H9 (cell line): Measurements from ENCODE around the gene CKAP2. TPM values are rescaled to one million over a fixed set of nuclear protein-coding genes. Genes with fewer than 3 reads are reported as not detected.
A peak's percentile ranks its signal among the peaks of the same experiment; 100 is the strongest.

Experiments used
- DNase-seq: peaks from one replicate; pipeline ENCODE4 v3.0.0-alpha.2; 2017
- H2AFZ ChIP-seq: one replicate; pipeline ENCODE4 v1.6.1; 2013; ENCODE audit warnings: mild to moderate bottlenecking, low read length, control low read depth, moderate library complexity
- H2AK5ac ChIP-seq: 2 replicates; pipeline ENCODE4 v1.6.1; 2013; ENCODE audit warnings: low read length, control low read depth, mixed read lengths; ENCODE audit not compliant: insufficient read length
- H2BK120ac ChIP-seq: one replicate; pipeline ENCODE4 v1.6.1; 2013; ENCODE audit warnings: low read depth, mild to moderate bottlenecking, low read length, control low read depth, inconsistent platforms; ENCODE audit not compliant: poor library complexity, severe bottlenecking
- H2BK12ac ChIP-seq: 2 replicates; pipeline ENCODE4 v1.6.1; 2013; ENCODE audit warnings: low read length, control low read depth, mixed read lengths, low read depth; ENCODE audit not compliant: insufficient read length
- H2BK15ac ChIP-seq: 2 replicates; pipeline ENCODE4 v1.6.1; 2013; ENCODE audit warnings: low read depth, low read length, control low read depth
- H2BK20ac ChIP-seq: one replicate; pipeline ENCODE4 v1.6.1; 2013; ENCODE audit warnings: low read depth, mild to moderate bottlenecking, low read length, control low read depth, inconsistent platforms; ENCODE audit not compliant: poor library complexity, severe bottlenecking
- H2BK5ac ChIP-seq: 2 replicates; pipeline ENCODE4 v1.6.1; 2013; ENCODE audit warnings: low read length, control low read depth, mixed read lengths; ENCODE audit not compliant: insufficient read length
- H3K14ac ChIP-seq: 2 replicates; pipeline ENCODE4 v1.6.1; 2013; ENCODE audit warnings: low read length, control low read depth; ENCODE audit not compliant: insufficient read depth
- H3K18ac ChIP-seq: 2 replicates; pipeline ENCODE4 v1.6.1; 2013; ENCODE audit warnings: low read depth, mild to moderate bottlenecking, mixed read lengths, low read length, control low read depth; ENCODE audit not compliant: insufficient read length
- H3K23ac ChIP-seq: 2 replicates; pipeline ENCODE4 v1.6.1; 2013; ENCODE audit warnings: low read length, control low read depth, mixed read lengths, low read depth; ENCODE audit not compliant: insufficient read length
- H3K23me2 ChIP-seq: 2 replicates; pipeline ENCODE4 v1.6.1; 2013; ENCODE audit warnings: low read depth, mild to moderate bottlenecking, mixed read lengths, low read length, control low read depth; ENCODE audit not compliant: insufficient read length, poor library complexity, severe bottlenecking
- H3K27ac ChIP-seq: 2 replicates; pipeline ENCODE4 v1.5.1; 2013; ENCODE audit warnings: low read length, control low read depth, mixed read lengths, low read depth; ENCODE audit not compliant: insufficient read length
- H3K27me3 ChIP-seq: 2 replicates; pipeline ENCODE4 v1.6.1; 2013; ENCODE audit warnings: low read length, control low read depth, inconsistent platforms; ENCODE audit not compliant: insufficient read depth
- H3K4ac ChIP-seq: 2 replicates; pipeline ENCODE4 v1.6.1; 2013; ENCODE audit warnings: low read depth, mild to moderate bottlenecking, control low read depth, inconsistent platforms, low read length, moderate library complexity
- H3K4me1 ChIP-seq: 2 replicates; pipeline ENCODE4 v1.6.1; 2013; ENCODE audit warnings: low read length, control low read depth, inconsistent platforms; ENCODE audit not compliant: insufficient read depth
- H3K4me2 ChIP-seq: 2 replicates; pipeline ENCODE4 v1.6.1; 2013; ENCODE audit warnings: low read length, control low read depth, mixed read lengths; ENCODE audit not compliant: insufficient read length, insufficient read depth
- H3K56ac ChIP-seq: 2 replicates; pipeline ENCODE4 v1.6.1; 2013; ENCODE audit warnings: low read depth, mild to moderate bottlenecking, mixed read lengths, low read length, control low read depth; ENCODE audit not compliant: insufficient read length
- H3K79me1 ChIP-seq: 2 replicates; pipeline ENCODE4 v1.6.1; 2013; ENCODE audit warnings: low read depth, mild to moderate bottlenecking, moderate library complexity, low read length, control low read depth, inconsistent platforms; ENCODE audit not compliant: insufficient read depth, poor library complexity, severe bottlenecking
- H3K79me2 ChIP-seq: 2 replicates; pipeline ENCODE4 v1.6.1; 2013; ENCODE audit warnings: low read length, control low read depth, inconsistent platforms; ENCODE audit not compliant: insufficient read depth
- H3K9ac ChIP-seq: 2 replicates; pipeline ENCODE4 v1.6.1; 2013; ENCODE audit warnings: low read length, control low read depth, mixed read lengths; ENCODE audit not compliant: insufficient read length; ENCODE audit errors: extremely low read depth
- H3K9me3 ChIP-seq: one replicate; pipeline ENCODE4 v1.6.1; 2013; ENCODE audit warnings: low read depth, low read length, inconsistent platforms; ENCODE audit not compliant: control insufficient read depth
- H3T11ph ChIP-seq: one replicate; pipeline ENCODE4 v1.6.1; 2013; ENCODE audit warnings: mild to moderate bottlenecking, low read length, control low read depth, inconsistent platforms
- H4K20me1 ChIP-seq: one replicate; pipeline ENCODE4 v1.6.1; 2013; ENCODE audit not compliant: control insufficient read depth, insufficient read length, insufficient read depth
- H4K5ac ChIP-seq: 2 replicates; pipeline ENCODE4 v1.6.1; 2013; ENCODE audit warnings: low read depth, mild to moderate bottlenecking, mixed read lengths, low read length, control low read depth; ENCODE audit not compliant: insufficient read length
- H4K8ac ChIP-seq: replicated peaks from 2 replicates; pipeline ENCODE4 v1.6.1; 2013; ENCODE audit warnings: low read length, control low read depth, mixed read lengths, low read depth; ENCODE audit not compliant: insufficient read length
- H4K91ac ChIP-seq: 2 replicates; pipeline ENCODE4 v1.6.1; 2013; ENCODE audit warnings: low read depth, mild to moderate bottlenecking, moderate library complexity, mixed read lengths, low read length, control low read depth; ENCODE audit not compliant: insufficient read length
- H3K27ac Mint-ChIP-seq, 3 experiments: 2 replicates in 2 of 3; 3 replicates in 1 of 3; pipeline ENCODE4 v1.8.0; 2020 to 2021; ENCODE audit warnings: mixed read lengths in 3 of 3, mild to moderate bottlenecking in 1 of 3, moderate library complexity in 1 of 3
- H3K27me3 Mint-ChIP-seq: 2 replicates; pipeline ENCODE4 v1.8.0; 2021; ENCODE audit warnings: low read depth, mild to moderate bottlenecking, moderate library complexity, mixed read lengths
- H3K36me3 Mint-ChIP-seq, 3 experiments: 2 replicates in 2 of 3; 3 replicates in 1 of 3; pipeline ENCODE4 v1.8.0; 2020 to 2021; ENCODE audit warnings: low read depth in 3 of 3, mixed read lengths in 3 of 3; ENCODE audit not compliant: insufficient read depth in 1 of 3
- H3K4me1 Mint-ChIP-seq, 2 experiments: 2 replicates each; pipeline ENCODE4 v1.8.0; 2020; ENCODE audit warnings: mixed read lengths in 2 of 2
- H3K4me3 Mint-ChIP-seq, 2 experiments: 2 replicates in 1 of 2; 3 replicates in 1 of 2; pipeline ENCODE4 v1.8.0; 2020 to 2021; ENCODE audit warnings: mild to moderate bottlenecking in 2 of 2, mixed read lengths in 2 of 2, moderate library complexity in 1 of 2
- H3K9me3 Mint-ChIP-seq, 2 experiments: 2 replicates in 1 of 2; 3 replicates in 1 of 2; pipeline ENCODE4 v1.8.0; 2020; ENCODE audit warnings: mild to moderate bottlenecking in 2 of 2, mixed read lengths in 2 of 2, moderate library complexity in 1 of 2
- CTCF ChIP-seq: fragments of 200-600 bp; sonication (generic); conservative IDR thresholded peaks from 3 replicates; pipeline ENCODE4 v1.8.0; 2021; ENCODE audit warnings: antibody characterized with exemption, mild to moderate bottlenecking
- WGBS: extraction: QIAGEN DNeasy Blood & Tissue Kit; methylation state at CpG from one replicate; pipeline ENCODE4 v1.1.7; 2013; ENCODE audit warnings: missing lambda C conversion rate, low lambda C conversion rate, mixed read lengths; ENCODE audit not compliant: insufficient read length; ENCODE audit errors: extremely low coverage; 5-methylcytosine and 5-hydroxymethylcytosine counted together
- total RNA-seq: library from RNA; stranded (reverse); gene quantifications from 2 replicates; pipeline ENCODE4 v1.2.1, GENCODE V29; 2021

The CKAP2 gene
- total RNA-seq, 1 experiment from 2014 or later: 72.4 TPM

GRCh38 chr13:52454459-52454819 is 839 bp upstream of the CKAP2 start:
- peak overlapping the region; percentile 90 for H3K4me3 Mint-ChIP-seq
- no CpG with 5 or more reads among the region's 8 CpGs for WGBS
- no peak overlapping the region for H3K56ac ChIP-seq
- H3K4me1 Mint-ChIP-seq: peaks cover 32 to 36% of the 10 kb centered on the region in 2 experiments
- H3K27me3 Mint-ChIP-seq: no peaks in the 10 kb centered on the region; the same call in 1 of the 2 replicates
- H3K23ac ChIP-seq: no peak overlapping the region
- H4K8ac ChIP-seq: no peak overlapping the region
- peak overlapping the region; percentile 15 for H2AFZ ChIP-seq
- H3K9me3 ChIP-seq: no peaks in the 10 kb centered on the region
- no peak overlapping the region for H2AK5ac ChIP-seq
- H3K79me2 ChIP-seq: peaks cover 3% of the 10 kb centered on the region; the same call in 1 of the 2 replicates
- no peak overlapping the region for H3K27ac ChIP-seq
- peaks cover 10% of the 10 kb centered on the region for H3K23me2 ChIP-seq
- H3K36me3 Mint-ChIP-seq: peaks cover 16 to 29% (median 27%) of the 10 kb centered on the region in 3 experiments
- H3K9me3 Mint-ChIP-seq: no peaks in the 10 kb centered on the region; a peak in 1 of 5 replicates
- H4K91ac ChIP-seq: no peak overlapping the region
- H3K27ac Mint-ChIP-seq: peak overlapping the region in 1 of 3 experiments; percentile 30; a peak in 2 of 7 replicates
- DNase-seq: peak; percentile 27
- H2BK20ac ChIP-seq: no peak overlapping the region
- no peak overlapping the region for H3K18ac ChIP-seq
- H3T11ph ChIP-seq: no peak overlapping the region
- no peak overlapping the region for H3K4ac ChIP-seq
- H3K27me3 ChIP-seq: no peaks in the 10 kb centered on the region
- H3K14ac ChIP-seq: no peak overlapping the region
- no peaks in the 10 kb centered on the region for H4K20me1 ChIP-seq
- H2BK15ac ChIP-seq: no peak overlapping the region
- peaks cover 3% of the 10 kb centered on the region for H3K79me1 ChIP-seq
- H3K9ac ChIP-seq: peak overlapping the region; percentile 12
- no peak overlapping the region for H4K5ac ChIP-seq
- H2BK120ac ChIP-seq: no peak overlapping the region
- peak overlapping the region; percentile 99 for H3K4me2 ChIP-seq
- TF ChIP-seq CTCF: no peak
- no peak overlapping the region for H2BK5ac ChIP-seq
- no peak overlapping the region for H2BK12ac ChIP-seq
- H3K4me1 ChIP-seq: no peaks in the 10 kb centered on the region
